GM15510 (cell line): Measurements from ENCODE around the gene PCCA.

Source experiments
- POLR2A ChIP-seq: IDR thresholded peaks from 3 replicates; pipeline ENCODE4 v1.6.1; 2011; ENCODE audit warnings: borderline replicate concordance; ENCODE audit not compliant: insufficient read length; ENCODE audit errors: extremely low read depth

PCCA gene

GRCh38 chr13:100088644-100089464 lies at the start of gene PCCA:
TSS of gene PCCA (plus strand) at chr13:100089093. CDS start at chr13:100089121, 28 bp downstream.
- peak; percentile 66 for TF ChIP-seq POLR2A

- no peak for TF ChIP-seq POLR2A
Observed at GRCh38 chr13:100039740-100040139, 49.2 kb upstream of the PCCA start.

- no peak for TF ChIP-seq POLR2A
Observed at GRCh38 chr13:100040196-100040595, 48.7 kb upstream of the PCCA start.

GRCh38 chr13:100044936-100045335 lies 44.0 kb upstream of the PCCA start:
- TF ChIP-seq POLR2A, result no peak

- no peak for TF ChIP-seq POLR2A
Observed at GRCh38 chr13:100045355-100045754, 43.5 kb upstream of the PCCA start.

GRCh38 chr13:100051070-100051469 lies 37.8 kb upstream of the PCCA start:
- TF ChIP-seq POLR2A, result no peak

GRCh38 chr13:100059827-100060226 lies 29.1 kb upstream of the PCCA start:
- TF ChIP-seq POLR2A, result no peak

GRCh38 chr13:100063333-100063732 lies 25.6 kb upstream of the PCCA start:
- no peak for TF ChIP-seq POLR2A

- no peak for TF ChIP-seq POLR2A
Observed at GRCh38 chr13:100063906-100064305, 25.0 kb upstream of the PCCA start.

GRCh38 chr13:100068133-100068931 lies 20.6 kb upstream of the PCCA start:
- no peak for TF ChIP-seq POLR2A

GRCh38 chr13:100069278-100069677 lies 19.6 kb upstream of the PCCA start:
- no peak for TF ChIP-seq POLR2A

- TF ChIP-seq POLR2A, result no peak
Observed at GRCh38 chr13:100075700-100076587, 12.9 kb upstream of the PCCA start.

GRCh38 chr13:100088273-100088643 lies 635 bp upstream of the PCCA start:
- TF ChIP-seq POLR2A, result no peak

GRCh38 chr13:100089465-100090032 lies 656 bp downstream of the PCCA start:
- TF ChIP-seq POLR2A, result no peak
